HT-29 (cell line): ENCODE measurements around the gene UGT2B17. TPM values are rescaled to one million over a fixed set of nuclear protein-coding genes. Genes with fewer than 3 reads are reported as not detected.
"Not testable (repeated sequence)": the region's sequence is repeated elsewhere in the genome, so short reads cannot be mapped to it uniquely, and the experiment has no call there.

Source experiments
- DNase-seq: peaks from one replicate; pipeline ENCODE4 v3.0.0-alpha.2; 2015; ENCODE audit warnings: low spot score
- total RNA-seq: library from RNA; depleted of rRNA; stranded (reverse); fragments of >200 nt; shearing (Covaris generic); gene quantifications from 2 replicates; pipeline ENCODE4 v1.2.3, GENCODE V29; 2014

The UGT2B17 gene
- total RNA-seq, 1 experiment from 2014 or later, result not detected

DNA sequence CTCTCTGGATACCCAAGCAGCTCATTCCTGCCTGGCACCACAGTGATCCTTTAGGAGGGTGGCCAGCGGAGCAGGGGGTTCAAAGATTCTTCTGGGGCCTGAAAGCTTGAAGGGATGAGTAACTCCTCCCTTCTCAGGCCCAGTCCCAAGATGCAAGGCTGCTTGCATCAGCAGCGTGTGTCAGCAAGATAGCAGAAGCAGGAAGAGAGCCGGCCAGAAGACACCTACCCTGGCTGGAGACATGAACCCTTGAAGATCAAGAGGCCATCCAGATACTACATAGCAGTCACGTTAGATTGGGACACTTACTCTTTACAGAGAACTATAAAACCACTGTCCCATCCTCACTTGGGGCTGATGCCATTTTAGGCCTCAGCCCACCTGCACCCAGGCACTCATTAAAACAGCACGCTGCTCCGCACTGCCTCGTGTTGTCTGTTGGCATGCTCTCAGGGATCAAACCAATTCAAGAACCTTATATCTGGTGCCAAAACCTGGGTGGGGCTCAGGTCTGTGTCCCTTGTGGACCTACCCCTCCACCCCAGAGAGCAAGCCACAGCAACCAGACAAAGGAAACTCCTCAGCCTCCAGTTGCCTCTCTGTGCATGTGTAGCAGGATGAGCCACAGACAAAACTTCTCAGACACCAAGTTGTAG is 6.5 kb downstream of the UGT2B17 start:
- DNase-seq, result no peak

DNA sequence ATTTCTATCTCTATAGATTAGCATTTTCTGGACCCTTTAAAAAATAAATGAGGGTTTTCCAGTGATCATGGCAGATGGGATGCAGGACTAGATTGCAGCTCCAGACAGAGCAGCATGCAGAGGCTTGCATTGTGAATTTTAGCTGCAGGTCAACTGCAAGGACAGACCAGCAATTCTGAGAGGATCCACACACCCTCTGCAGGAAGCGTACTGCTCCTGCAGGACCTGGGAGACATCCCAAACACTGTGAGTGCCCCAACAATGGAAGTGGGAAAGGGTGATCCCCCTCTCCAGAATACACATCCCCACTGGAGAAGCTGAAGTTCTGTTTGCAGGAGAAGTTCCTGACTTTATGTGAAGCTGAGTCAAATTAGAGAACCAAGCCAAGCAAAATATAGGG is 7.1 kb downstream of the UGT2B17 start:
- peak; percentile 11 for DNase-seq

DNA sequence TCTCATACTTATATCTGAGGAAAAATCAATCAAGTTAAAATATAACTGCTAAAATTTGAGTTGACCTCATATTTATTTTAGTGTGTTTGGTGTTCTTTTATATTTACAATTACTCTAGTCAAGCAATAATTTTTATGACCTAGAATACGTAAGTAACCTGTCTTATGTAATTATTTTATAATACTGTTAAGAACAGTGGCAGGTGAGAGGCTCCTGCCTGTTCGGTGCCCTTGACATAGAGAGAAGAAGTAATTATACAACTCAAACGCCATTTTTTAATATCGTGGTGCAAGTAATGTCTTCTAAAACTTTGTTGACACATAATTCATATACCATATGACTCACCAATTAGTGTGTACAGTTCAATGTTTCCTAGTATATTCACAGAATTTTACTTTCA is 7.6 kb downstream of the UGT2B17 start:
- DNase-seq, result not testable (repeated sequence)

DNA sequence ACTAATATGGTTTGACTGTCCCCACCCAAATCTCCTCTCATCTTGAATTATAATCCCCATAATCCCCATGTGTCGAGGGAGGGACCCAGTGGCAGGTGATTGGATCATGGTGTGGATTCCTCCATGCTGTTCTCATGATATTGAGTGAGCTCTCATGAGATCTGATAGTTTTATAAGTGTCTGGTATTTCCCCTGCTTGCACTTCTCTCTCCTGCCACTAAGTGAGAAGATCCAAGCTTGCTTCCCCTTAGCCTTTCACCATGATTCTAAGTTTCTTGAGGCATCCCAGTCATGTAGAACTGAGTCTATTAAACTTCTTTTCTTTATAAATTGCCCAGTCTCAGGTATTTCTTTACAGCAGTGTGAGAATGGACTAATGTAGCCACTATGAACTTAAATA is 9.8 kb downstream of the UGT2B17 start:
- DNase-seq, result not testable (repeated sequence)

DNA sequence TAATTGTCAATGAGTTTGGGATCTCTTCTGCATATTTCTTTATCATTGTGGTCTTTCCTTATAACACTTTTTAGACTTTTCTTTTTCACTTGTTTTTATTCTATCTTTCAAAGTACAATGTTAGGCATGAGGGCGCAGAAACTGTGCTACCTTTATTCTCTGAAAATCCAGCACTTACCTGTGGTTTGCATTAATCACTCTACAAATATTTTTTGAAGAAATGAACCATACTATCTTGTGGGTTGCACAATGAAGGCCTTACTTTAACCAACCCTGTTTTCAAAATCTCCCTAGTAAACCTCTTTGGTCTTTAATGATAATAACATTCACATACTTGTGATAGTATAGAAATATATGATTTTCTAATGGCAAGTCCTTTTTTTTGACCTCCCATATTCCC is 11.0 kb downstream of the UGT2B17 start:
- DNase-seq, result not testable (repeated sequence)

DNA sequence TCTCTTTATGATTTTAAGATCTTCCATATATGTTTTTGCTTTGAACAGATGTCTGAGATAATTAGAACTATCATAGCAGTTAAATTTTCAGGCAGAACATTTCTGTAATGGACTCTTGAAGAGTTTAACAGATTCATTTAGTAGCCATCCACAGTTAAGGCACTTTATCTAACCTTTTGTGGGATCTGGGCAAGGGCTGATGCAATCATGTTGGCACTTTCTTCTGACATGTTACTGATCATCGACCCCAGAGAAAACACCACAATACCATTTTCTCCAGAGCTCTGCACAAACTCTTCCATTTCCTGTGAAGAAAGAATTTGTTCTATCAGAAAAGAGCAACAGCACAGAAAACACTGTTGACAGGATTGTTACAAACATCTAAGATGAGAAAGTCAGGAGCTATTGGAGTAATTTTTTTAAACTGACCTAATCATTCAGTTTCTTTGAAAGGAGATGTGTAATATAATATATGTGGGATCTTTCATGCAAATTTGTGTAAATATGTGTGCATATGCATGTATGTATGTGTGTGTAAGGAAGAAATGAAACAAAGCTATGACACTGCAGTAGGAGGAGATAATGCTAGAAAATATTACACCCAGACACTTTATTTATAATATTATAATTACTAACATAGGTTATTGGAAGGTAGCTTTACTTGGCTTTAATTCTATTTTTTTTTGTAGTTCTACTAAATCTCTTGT is 15.6 kb downstream of the UGT2B17 start:
- not testable (repeated sequence) for DNase-seq

DNA sequence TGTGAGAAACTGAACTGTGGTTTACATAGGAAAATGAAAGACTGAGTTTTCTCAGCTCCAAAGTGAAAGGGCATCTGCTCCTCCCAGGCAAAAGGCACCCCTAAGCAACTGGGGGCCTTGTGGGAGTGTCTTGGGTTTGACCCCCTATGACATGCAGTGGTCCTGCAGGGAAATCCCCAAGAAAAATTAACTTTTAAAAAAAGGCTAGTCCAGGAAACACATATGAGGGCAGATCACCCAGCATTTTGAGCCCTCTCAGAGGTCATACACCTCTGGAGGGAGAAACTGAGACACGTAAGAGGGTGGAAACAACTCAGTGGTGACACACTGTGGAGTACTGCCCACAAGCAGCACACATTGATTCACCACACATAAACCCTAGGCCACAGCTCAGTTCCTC is 22.3 kb downstream of the UGT2B17 start:
- DNase-seq, result not testable (repeated sequence)

DNA sequence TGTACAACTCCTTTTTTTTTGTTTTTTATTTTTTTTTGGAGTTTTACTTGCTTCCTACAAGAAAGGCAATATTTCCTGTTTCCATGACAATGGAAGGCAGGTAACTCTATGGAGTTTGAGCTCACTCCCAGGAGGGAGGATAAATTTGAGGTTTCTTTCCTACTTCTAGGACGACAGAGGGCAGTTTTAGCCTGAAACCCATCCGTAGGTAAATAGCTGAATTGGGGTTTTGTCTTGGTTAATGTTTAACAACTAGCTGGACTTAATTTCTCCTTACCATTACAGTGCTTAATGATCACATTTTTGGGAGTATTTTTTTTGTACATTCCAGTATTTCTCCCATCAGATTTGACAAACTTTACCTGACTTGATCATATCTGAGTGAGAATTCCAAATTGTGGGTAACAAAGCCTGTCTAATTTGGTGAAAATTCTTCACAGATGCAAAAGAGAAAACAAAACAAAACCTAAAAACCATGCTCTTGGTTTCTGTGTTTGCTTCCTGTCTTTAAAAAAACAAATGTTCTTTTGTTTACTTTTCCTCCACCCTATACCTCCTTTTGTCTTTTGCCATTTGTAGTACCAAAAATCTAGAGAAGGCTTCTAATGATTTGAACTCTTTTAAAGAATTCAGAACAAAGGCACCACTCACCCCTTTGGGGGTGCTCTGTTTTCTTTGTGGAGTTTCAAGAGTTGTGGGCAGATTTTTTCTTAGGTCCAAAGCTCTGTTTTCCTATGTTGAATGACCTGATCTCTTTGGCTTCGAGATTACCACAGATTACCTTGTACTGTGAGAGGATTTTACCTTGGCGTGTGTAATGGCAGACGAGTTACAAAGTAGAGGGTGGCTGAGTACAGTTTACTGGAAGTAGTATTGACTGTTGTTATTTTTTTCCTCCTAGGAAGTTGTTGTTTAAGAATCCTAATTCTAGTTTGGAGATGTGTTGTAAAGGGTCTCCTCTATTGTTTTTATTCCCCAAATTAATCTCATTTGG is 23.0 kb downstream of the UGT2B17 start:
- DNase-seq, result peak; percentile 30

DNA sequence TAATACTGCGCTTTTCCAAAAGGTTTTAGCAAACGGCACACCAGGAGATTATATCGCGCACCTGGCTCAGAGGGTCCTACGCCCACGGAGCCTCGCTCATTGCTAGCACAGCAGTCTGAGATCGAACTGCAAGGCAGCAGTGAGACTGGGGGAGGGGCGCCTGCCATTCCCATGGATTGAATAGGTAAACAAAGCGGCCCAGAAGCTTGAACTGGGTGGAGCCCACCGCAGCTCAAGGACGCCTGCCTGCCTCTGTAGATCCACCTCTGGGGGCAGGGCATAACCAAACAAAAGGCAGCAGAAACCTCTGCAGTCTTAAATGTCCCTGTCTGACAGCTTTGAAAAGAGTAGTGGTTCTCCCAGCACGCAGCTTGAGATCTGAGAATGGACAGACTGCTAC is 33.4 kb downstream of the UGT2B17 start:
- not testable (repeated sequence) for DNase-seq

DNA sequence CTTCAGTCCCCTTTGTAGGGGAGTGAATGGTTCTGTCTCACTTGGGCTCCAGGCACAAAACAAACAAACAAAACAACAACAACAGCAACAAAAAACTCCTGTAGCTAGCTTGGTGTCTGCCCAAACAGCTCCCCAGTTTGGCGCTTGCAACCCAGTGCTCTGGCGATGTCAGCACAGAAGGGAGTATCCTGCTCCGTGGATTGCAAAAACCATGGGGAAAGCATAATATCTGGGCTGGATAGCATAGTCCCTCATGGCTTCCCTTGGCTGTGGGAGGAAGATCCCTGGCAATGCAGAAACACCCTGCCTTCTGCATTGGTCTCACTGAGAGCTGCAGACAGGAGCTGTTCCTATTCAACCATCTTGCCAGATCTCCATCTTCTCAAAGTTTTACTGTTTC is 39.7 kb downstream of the UGT2B17 start:
- no peak for DNase-seq

DNA sequence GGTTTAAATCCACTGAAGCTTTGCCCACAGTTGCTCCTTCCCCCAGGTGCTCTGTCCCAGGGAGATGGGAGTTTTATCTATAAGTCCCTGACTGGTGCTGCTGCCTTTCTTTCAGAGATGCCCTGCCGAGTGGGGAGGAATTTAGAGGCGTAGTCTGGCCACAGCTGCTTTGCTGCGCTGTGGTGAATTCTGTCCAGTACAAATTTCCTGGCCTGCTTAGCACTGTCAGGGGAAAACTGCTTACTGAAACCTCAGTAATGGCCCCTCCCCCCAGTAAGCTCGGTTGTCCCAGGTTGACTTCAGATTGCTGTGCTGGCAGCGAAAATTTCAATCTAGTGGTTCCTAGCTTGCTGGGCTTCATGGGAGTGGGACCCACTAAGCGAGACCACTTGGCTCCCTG is 40.1 kb downstream of the UGT2B17 start:
- DNase-seq, result no peak

DNA sequence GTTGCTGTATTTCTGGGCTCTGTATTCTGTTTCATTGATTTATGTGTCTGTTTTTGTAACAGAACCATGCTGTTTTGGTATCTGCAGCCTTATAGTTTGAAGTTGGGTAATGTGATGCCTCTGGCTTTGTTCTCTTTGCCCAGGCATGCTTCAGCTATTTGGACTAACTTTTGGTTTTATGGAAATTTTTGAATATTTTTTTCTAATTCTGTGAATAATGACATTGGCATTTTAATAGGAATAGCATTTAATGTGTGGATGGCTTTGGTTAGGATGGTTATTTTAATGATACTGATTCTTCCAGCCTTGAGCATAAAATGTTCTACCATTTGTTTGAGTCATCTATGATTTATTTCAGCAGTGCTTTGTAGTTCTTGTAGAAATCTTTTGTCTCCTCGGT is 53.9 kb downstream of the UGT2B17 start:
- DNase-seq, result not testable (repeated sequence)

DNA sequence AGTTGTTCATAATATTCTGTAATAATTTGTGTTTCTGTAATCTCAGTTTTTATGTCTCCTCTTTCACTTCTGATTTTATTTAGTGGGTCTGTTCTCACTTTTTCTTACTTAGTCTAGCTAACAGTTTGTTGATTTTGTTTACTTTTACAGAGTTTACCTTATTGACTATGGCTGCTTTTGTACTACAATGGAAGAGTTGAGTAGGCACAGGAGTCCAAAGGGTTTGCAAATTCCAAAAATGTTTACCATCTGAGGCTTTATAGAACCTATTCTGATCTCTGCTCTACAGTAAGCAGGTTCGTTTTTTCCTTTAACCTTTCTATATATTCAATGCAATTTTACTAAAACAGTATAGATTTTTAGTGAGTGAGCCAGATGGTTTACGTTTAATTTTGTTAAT is 55.1 kb downstream of the UGT2B17 start:
- no peak for DNase-seq

DNA sequence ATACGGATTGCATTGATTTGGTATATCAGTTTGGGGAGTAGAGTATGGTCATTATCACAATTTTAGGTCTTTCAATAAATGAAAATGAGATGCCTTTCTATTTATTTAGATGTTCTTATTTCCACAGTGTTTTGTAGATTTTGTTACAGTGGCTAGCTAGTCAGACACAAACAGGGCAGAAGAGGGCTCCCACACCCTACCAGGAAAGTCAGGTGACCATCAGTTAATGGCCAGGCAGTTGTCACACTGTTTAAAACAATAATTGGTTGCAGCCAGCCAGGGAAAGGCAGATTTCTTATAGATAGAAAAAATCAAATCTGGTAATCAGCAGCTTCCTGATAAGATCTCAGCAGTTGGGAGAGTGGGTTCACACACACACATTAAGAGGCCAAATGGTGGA is 57.2 kb downstream of the UGT2B17 start:
- DNase-seq, result no peak

DNA sequence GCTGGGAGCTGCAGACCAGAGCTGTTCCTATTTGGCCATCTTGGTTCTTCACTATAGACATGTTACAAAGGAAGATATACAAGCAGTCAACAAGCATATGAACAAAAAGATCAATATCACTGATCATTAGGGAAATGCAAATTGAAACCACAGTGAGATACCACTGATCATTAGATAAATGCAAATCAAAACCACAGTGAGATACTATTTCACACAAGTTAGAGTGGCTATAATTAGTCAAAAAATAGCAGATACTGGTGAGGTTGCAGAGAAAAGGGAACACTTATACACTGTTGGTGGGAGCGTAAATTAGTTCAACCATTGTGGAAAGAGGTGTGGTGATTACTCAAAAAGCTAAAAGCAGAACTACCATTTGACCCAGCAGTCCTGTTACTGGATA is 70.7 kb downstream of the UGT2B17 start:
- DNase-seq, result not testable (repeated sequence)

DNA sequence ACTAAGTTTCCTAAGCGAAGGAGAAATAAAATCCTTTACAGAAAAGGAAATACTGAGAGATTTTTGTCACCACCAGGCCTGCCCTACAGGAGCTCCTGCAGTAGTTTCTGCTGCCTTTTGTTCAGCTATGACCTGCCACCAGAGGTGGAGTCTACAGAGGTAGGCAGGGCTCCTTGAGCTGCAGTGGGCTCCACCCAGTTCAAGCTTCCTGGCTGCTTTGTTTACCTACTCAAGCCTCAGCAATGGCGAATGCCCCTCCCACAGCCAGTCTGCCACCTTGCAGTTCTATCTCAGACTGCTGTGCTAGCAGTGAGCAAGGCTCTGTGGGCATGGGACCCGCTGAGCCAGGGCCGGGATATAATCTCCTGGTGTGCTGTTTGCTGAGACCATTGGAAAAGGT is 71.3 kb downstream of the UGT2B17 start:
- DNase-seq, result not testable (repeated sequence)

DNA sequence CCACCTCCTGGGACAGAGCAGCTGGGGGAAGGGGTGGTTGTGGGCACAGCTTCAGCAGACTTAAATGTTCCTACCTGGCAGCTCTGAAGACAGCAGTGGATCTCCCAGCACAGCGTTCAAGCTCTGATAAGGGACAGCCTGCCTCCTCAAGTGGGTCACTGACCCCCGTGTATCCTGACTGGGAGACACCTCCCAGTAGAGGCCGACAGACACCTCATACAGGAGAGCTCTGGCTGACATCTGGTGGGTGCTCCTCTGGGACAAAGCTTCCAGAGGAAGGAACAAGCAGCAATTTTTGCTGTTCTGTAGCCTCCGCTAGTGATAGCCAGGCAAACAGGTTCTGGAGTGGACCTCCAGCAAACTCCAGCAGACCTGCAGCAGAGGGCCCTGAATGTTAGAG is 72.7 kb downstream of the UGT2B17 start:
- not testable (repeated sequence) for DNase-seq

DNA sequence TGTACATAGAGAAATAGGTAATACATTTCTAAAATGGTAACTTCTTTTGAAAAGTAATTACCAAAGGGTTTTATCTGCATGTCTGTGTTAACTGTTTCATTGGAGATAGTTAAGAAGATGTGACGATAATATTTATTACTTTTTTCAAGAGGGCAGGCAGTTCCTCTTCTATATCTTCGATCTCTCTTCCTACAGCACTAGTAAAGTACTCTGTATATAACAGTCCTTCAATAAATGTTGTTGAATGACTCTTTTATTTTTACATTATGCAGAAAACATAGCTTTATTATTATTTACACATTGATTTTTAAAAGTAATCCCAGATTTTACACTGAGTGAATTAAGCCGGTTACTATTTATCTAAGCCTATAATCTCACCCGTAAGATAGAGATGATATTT is 77.1 kb downstream of the UGT2B17 start:
- DNase-seq, result peak; percentile 36

DNA sequence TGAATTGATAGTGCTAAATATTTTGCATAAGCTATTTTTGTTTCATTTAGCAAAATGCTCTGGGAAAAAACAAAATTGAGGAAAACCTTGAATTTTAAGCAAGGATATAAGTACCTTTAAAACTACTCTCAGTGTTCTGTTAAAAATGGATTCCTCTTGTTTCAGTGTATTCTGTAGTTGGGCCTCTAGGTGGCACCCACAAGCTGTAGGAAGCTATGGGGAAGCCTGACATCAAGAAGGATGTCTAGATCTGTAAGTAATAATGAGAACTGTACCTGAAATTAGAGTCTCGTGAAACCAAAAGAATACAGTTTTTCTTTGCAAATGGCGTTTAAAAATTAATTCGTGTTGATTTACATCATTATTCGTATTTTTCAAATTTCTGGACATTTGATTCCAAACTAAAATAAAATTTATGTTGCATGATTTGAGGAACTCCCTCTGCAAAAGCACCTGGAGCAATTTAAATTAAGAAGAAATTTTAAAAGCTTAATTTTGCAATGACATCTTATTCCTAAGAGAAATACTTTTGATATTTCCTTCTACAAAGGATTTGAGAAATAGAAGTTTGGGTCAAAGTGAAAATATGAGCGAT is 77.6 kb downstream of the UGT2B17 start:
- peak; percentile 87 for DNase-seq

DNA sequence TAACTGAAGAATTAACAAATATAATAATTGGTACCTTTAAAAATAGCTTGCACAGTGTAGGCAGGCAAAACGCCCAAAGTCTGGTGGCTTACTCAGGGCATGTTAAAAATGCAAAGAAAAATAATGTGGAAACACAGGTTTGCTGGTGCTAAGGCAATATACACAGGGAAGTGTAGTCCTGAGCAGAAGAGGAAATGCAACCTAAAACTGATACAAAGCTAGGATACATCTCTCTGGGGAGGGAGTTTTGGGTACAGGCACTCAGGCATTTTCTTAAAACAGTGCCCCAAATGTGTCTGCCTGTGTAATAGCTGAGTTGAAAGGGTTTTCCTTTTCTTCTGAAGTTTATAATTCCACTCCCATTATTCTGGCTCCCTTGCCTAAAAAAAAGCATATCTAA is 81.4 kb downstream of the UGT2B17 start:
- DNase-seq, result no peak

DNA sequence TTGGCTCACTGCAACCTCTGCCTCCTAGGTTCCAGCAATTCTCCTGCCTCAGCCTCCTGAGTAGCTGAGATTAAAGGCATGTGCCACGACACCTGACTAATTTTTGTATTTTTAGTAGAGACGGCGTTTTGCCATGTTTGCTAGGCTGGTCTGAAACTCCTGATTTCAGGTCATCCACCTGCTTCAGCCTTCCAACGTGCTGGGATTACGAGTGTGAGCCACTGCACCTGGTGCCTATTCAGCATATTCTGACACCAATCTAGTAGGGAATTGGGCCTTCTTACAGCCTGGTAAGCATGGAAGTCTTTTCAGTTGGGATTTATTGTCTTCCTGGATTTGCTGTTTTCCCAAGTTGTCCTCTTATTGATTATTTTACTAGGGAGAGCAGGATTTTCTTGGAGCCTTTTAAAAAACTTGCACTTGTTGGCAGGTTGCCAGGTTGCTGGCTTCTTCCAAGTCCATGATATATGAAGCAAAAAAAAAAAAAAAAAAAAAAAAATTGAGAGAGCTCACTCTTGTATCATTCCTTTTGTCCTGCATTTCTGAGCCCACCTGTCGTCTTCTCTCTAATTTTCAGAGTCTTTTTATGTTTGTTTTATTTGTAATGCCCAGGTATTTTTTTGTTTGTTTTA is 85.2 kb downstream of the UGT2B17 start:
- no peak for DNase-seq
